GM19328 (cell line): ENCODE measurements around the gene G6PD.
"Not testable (repeated sequence)": the region's sequence is repeated elsewhere in the genome, so short reads cannot be mapped to it uniquely, and the experiment has no call there.

Experiments
- ATAC-seq: cut with Tn5 transposase; IDR thresholded peaks from one replicate; pipeline ENCODE4 v1.9.1; 2021; ENCODE audit warnings: mild to moderate bottlenecking, moderate library complexity; ENCODE audit not compliant: unreplicated experiment

G6PD gene

DNA sequence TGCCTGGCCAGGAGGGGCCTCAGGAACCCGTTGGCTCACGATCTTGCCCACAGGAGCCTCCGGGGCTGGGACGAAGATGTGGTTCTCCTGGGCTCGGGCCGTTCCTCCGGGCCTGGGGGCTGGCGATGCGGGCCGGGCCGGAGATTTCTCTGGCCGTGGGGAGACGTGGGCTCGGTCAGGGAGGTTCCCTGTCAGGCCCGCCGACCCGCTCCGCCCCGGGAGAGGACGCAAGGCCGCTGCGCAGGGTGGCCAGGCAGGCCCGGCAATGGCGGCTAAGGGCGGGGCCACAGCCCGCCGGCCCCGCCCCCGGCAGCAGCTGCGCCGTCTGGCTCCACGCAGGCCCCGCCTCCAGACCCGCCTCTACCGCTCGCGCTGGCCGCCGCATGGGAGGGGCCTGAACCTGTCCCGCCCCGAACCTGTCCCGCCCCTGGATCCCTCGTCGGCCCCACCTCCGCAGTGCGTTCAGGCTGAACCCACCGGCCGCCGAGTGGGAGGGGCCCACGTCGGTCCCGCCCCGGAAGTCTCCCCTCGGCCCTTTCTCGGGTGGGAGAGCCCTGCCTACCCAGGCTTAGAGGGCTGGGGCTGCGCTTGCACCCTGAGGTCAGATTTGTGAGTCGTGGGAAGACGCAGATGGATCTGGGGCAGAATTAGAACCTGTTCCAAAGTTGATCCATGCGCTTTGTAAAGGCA, 30.5 kb downstream of the G6PD start, which contains the start of gene FAM3A:
Gene FAM3A (minus strand): TSS at position 267 of the 690 bp plus-strand sequence. CDS start 460 bp downstream, outside the sequence.
- ATAC-seq, result peak; percentile 78

DNA sequence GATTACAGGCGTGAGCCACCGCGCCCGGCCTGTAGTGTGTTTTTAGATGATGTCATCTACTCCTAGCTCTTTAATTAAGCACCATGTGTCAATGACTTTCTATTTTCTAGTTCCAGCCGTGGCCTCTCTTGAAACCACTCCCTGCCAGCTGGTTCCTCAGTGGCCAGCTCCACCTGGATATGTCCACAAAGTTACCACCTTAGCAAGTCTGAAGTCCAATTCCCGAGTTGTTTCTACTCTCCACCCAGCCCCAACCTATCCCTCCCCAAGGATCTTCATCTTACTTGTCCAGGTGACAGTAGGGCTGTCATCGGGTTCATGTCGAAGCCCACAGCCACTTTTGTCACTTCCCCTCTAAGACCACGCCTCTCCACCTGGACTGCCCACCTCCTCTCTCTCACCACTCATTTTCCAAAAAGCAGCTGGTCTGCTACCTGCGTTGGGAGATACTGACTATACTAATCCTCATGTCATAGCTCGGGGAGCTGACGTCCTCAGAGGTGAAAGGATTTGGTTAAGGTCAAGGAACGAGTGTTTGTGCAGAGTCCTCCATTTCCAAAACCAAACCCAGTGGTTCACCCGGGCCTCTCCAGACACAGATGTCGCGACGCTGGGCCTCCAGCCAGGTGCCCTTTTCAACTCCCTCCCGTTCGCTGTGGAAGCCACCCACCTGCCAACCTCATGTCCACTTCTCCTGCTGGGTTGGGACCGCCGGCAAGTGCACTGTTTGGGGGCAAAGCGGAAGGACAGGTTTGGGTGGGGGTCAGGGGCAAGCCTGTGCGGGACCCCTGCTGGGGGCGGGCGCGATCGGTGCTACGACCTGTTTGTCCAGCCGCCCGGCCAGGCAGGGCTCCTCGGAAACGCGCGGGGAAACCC, 31.3 kb downstream of the G6PD start:
- ATAC-seq, result peak; percentile 4

DNA sequence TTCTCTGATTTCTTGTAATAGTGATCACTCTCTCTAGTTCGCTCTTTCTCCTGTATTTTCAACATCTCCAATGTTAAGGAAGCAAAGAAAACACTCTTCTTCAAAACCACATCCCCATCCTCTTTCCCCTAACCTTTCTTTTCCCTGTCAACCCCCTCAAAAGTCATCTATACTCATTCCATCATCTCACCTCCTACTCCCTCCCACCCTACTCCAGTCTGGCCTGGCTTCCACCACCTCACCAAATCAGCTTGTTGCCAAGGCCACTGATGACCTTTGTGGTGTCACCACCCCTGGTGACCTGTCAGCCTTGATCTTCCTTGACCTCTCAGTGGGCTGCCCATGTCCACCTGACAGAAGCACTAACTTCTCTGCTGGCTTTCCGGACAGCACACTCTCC, 32.9 kb downstream of the G6PD start:
- ATAC-seq, result no peak

DNA sequence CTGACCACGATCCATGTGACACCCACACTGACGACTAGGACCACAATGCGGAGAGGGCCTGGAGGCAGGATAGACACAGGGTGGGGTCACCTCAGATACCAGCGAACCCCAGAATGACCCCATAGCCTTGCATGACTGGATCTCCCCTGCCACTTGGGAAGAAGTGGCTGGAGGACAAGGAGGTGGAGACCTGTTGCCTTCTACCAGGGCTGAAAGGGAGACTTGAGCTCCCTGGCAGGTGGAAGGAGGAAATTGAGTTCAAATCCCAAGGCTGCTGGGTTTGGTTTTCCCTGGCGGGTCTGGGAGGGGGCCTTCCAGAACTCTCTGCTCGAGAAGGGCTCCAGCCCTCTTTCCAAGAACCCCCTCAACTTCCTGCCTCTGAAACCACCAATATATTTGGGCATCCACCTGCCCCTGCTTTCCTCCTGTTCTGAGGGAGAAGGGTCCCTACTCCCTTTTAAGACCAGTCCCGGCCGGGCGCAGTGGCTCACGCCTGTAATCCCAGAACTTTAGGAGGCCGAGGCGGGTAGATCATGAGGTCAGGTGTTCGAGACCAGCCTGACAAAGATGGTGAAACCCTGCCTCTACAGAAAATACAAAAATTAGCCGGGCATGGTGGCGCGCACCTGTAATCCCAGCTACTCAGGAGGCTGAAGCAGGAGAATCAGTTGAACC, 33.6 kb downstream of the G6PD start:
- no peak for ATAC-seq

GRCh38 chrX:154511761-154512160, 34.9 kb downstream of the G6PD start:
- no peak for ATAC-seq

- no peak for ATAC-seq
Observed at GRCh38 chrX:154509455-154509854, 37.2 kb downstream of the G6PD start.

- ATAC-seq, result no peak
Observed at GRCh38 chrX:154508384-154508745, 38.3 kb downstream of the G6PD start.

DNA sequence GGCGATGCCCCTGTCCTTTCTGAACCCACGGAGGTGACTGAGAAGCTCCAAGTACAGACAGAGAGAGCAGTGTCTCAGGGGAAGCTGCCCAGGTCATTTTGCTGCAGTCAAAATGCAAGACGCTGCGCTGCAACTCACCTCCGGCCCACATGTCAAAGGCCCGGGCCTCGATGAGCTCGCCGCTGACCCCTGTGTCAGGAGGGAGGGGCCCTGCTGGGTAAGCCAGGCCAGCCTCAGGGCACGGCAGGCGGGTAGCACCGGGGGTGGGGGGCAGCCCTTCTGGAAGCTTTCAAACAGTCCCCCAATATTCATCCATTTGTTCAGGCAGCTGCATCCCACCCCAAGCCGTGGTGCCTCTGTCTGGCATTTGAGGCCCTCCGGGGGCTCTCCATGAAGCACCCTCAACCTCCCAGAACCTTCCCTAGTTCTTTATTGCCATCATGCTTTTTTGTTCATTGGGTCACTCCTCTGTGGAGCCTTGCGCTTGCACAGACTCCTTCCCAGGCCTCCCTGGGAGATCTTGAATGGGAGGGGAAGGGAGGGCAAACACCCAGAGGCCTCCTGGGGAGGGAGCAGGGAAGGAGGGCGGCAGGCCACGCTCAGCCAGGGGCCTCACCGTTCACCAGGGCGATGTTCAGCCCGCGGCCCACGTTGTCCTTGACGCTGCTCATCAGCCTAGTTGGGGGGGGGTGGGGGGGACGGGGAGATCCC, 38.8 kb downstream of the G6PD start:
- no peak for ATAC-seq

GRCh38 chrX:154506483-154507332, 39.9 kb downstream of the G6PD start:
- ATAC-seq, result no peak

- no peak for ATAC-seq
Observed at GRCh38 chrX:154505734-154506133, 40.9 kb downstream of the G6PD start.

DNA sequence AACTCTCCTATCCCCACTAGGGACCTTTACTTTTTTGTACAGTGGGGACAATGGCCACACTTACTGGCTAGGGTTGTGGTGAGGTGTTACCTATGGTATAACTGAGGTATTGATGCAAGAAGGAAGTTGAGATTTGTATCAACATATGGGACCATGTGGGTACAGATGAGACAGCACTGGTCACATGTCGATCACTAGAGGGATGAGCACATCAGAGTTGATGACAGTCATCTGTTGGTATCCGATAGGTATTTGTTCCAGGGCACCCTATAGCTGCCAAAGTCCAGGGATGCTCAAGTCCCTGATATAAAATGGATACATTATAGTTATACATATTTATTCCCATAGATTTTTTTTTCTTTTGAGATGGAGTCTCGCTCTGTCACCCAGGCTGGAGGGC, 43.7 kb downstream of the G6PD start:
- no peak for ATAC-seq

- no peak for ATAC-seq
Observed at GRCh38 chrX:154502098-154502497, 44.5 kb downstream of the G6PD start.

DNA sequence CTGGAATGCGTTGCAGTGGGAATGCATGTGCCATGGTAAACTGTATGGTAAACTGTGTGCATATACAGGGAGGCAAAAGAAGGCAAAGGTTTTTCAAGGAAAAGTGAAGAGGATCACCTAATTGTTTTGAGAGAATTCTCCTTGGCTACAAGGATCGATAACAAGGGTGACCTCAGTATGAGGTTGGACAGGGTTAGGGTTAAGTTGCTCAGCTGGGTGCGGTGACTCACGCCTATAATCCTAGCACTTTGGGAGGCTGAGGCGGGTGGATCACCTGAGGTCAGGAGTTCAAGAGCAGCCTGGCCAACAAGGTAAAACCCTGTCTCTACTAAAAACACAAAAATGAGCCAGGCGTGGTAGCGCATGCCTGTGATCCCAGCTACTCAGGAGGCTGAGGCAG, 45.2 kb downstream of the G6PD start:
- ATAC-seq, result not testable (repeated sequence)

GRCh38 chrX:154496591-154497137, 50.0 kb downstream of the G6PD start:
- ATAC-seq, result not testable (repeated sequence)

GRCh38 chrX:154495472-154495922, 51.1 kb downstream of the G6PD start:
- no peak for ATAC-seq

GRCh38 chrX:154494715-154495114, 51.9 kb downstream of the G6PD start:
- no peak for ATAC-seq

- peak; percentile 81 for ATAC-seq
Observed at GRCh38 chrX:154490414-154491083, 56.1 kb downstream of the G6PD start, which contains the start of gene SLC10A3. SLC10A3 (minus strand) TSS chrX:154490629; CDS start chrX:154488940, 1,689 bp downstream.

DNA sequence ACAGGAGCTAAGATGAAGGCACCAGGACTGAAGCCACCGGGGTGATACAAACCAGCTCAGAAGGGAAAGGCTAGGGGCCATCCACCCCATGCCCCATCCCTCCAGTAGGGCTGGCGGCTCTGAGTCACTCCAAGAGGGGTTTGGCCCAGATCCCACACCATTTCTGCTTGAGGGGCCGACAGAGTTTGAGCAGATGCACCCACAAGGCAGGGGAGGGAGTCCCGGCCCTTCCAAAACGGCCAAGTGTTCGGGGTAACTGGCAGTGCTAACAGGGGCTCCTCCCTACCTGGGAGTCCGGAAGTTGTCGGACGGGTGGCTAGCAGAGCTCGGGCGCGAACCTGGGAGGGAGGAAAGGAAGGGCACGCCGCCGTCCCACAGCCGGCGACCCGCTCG, 56.6 kb downstream of the G6PD start:
- ATAC-seq, result peak; percentile 17

DNA sequence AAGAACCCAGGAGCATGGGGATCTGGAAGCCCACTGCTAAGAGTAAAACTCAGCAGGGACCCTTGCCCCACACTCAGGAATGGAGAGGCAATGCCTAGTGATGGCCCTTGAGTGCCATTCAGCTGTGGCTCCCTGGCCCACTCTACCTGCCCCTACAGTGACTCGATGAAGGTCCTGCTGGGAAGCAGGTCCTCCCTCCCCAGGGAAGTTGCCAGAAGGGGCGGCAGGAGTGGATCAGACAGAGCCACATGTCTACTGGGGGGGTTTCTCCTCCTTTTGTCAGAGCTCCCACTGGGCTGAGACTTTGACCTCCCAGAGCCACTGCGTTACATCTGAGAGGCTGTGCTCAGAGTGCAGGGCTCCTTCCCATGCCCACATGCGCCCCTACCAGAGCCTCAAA, 57.5 kb downstream of the G6PD start:
- ATAC-seq, result no peak
